Hematopoietic multipotent progenitor cell treated with erythropoietin and hydrocortisone succinate and interleukin-3 and kit ligand, for 8 days (in vitro differentiated cells): ENCODE measurements around the gene PHGDH.
"Not testable (repeated sequence)": the region's sequence is repeated elsewhere in the genome, so short reads cannot be mapped to it uniquely, and the experiment has no call there.

Source experiments
- DNase-seq: peaks from one replicate; pipeline ENCODE4 v3.0.0-alpha.2; 2015

Gene PHGDH

GRCh38 chr1:119700326-119700725 lies 11.4 kb upstream of the PHGDH start:
- DNase-seq, result no peak

- DNase-seq, result no peak
Observed at GRCh38 chr1:119701659-119702058, 10.1 kb upstream of the PHGDH start.

- no peak for DNase-seq
Observed at GRCh38 chr1:119702384-119702783, 9.3 kb upstream of the PHGDH start.

- DNase-seq, result no peak
Observed at GRCh38 chr1:119703666-119704450, 7.9 kb upstream of the PHGDH start.

- DNase-seq, result not testable (repeated sequence)
Observed at GRCh38 chr1:119706599-119706998, 5.1 kb upstream of the PHGDH start.

GRCh38 chr1:119711356-119711803 lies 354 bp upstream of the PHGDH start:
- DNase-seq, result not testable (repeated sequence)

GRCh38 chr1:119712342-119713038 lies 756 bp downstream of the PHGDH start:
- DNase-seq, result peak; percentile 17

- DNase-seq, result no peak
Observed at GRCh38 chr1:119713039-119713748, 1.5 kb downstream of the PHGDH start.

GRCh38 chr1:119713749-119714456 lies 2.2 kb downstream of the PHGDH start:
- DNase-seq, result no peak

GRCh38 chr1:119714583-119714982 lies 2.8 kb downstream of the PHGDH start:
- no peak for DNase-seq

- DNase-seq, result no peak
Observed at GRCh38 chr1:119715542-119715941, 3.8 kb downstream of the PHGDH start.

GRCh38 chr1:119718409-119718808 lies 6.7 kb downstream of the PHGDH start:
- no peak for DNase-seq

- DNase-seq, result no peak
Observed at GRCh38 chr1:119718972-119719371, 7.2 kb downstream of the PHGDH start.

- DNase-seq, result no peak
Observed at GRCh38 chr1:119720866-119721440, 9.2 kb downstream of the PHGDH start.

- DNase-seq, result no peak
Observed at GRCh38 chr1:119721896-119722295, 10.2 kb downstream of the PHGDH start.

GRCh38 chr1:119724611-119725218 lies 13.0 kb downstream of the PHGDH start:
- DNase-seq, result no peak

GRCh38 chr1:119725626-119726025 lies 13.9 kb downstream of the PHGDH start:
- DNase-seq, result no peak

GRCh38 chr1:119727991-119728390 lies 16.3 kb downstream of the PHGDH start:
- no peak for DNase-seq

GRCh38 chr1:119729044-119729443 lies 17.3 kb downstream of the PHGDH start:
- no peak for DNase-seq

- DNase-seq, result no peak
Observed at GRCh38 chr1:119731060-119731459, 19.3 kb downstream of the PHGDH start.

- DNase-seq, result no peak
Observed at GRCh38 chr1:119731741-119732430, 20.2 kb downstream of the PHGDH start.
